Lung (tissue), 12 donors: ENCODE results near the gene TGFA. TPM values are rescaled to one million over a fixed set of nuclear protein-coding genes. Genes with fewer than 3 reads are reported as not detected.

Source experiments
- ATAC-seq: fragments of 200-7000 bp; cut with Tn5 transposase; one replicate; pipeline ENCODE4 v1.9.1; 2020; ENCODE audit warnings: moderate number of reproducible peaks; ENCODE audit not compliant: insufficient read depth, low FRiP score
- DNase-seq, 3 donors: peaks; one replicate each; pipeline ENCODE4 v3.0.0-alpha.2; 2013 to 2017
- H3K27ac ChIP-seq, 2 donors: one replicate each; pipeline ENCODE4 v1.5.1; 2013; ENCODE audit warnings: mild to moderate bottlenecking in 2 of 2, moderate library complexity in 2 of 2, control low read depth in 1 of 2, inconsistent platforms in 1 of 2, low read depth in 1 of 2, low read length in 1 of 2
- H3K27me3 ChIP-seq, 3 donors: one replicate each; pipeline ENCODE4 v1.5.1; 2013; ENCODE audit warnings: low read length in 2 of 3; ENCODE audit not compliant: control insufficient read depth in 3 of 3, insufficient read depth in 3 of 3
- H3K36me3 ChIP-seq, 4 donors: one replicate each; pipeline ENCODE4 v1.5.1; 2013; ENCODE audit warnings: low read length in 4 of 4, mild to moderate bottlenecking in 1 of 4, moderate library complexity in 1 of 4; ENCODE audit not compliant: control insufficient read depth in 4 of 4, insufficient read depth in 4 of 4
- H3K4me1 ChIP-seq, 5 donors: one replicate each; pipeline ENCODE4 v1.5.1; 2013; ENCODE audit warnings: low read length in 5 of 5, mild to moderate bottlenecking in 2 of 5, moderate library complexity in 1 of 5; ENCODE audit not compliant: control insufficient read depth in 5 of 5, insufficient read depth in 5 of 5
- H3K4me3 ChIP-seq: one replicate; pipeline ENCODE4 v1.5.1; 2013; ENCODE audit warnings: mild to moderate bottlenecking, control low read depth, moderate library complexity
- H3K9ac ChIP-seq, 2 donors: one replicate each; pipeline ENCODE4 v1.5.1; 2013; ENCODE audit warnings: low read length in 2 of 2, control low read depth in 1 of 2; ENCODE audit not compliant: insufficient read depth in 1 of 2
- H3K9me3 ChIP-seq, 4 donors: one replicate each; pipeline ENCODE4 v1.5.1; 2013; ENCODE audit warnings: low read length in 3 of 4, mild to moderate bottlenecking in 1 of 4, moderate library complexity in 1 of 4; ENCODE audit not compliant: control insufficient read depth in 4 of 4, insufficient read depth in 3 of 4
- CTCF ChIP-seq: IDR thresholded peaks from 2 replicates; pipeline ENCODE4 v1.5.1; 2012; ENCODE audit warnings: mild to moderate bottlenecking; ENCODE audit errors: control extremely low read depth, extremely low read depth
- WGBS, 2 donors: extraction: QIAGEN DNeasy Blood & Tissue Kit; methylation state at CpG; one replicate each; pipeline ENCODE4 v1.1.7; 2013; 5-methylcytosine and 5-hydroxymethylcytosine counted together
- polyA plus RNA-seq, 2 donors: library from polyadenylated mRNA; stranded (reverse); fragments of 200-250 nt; gene quantifications; one replicate each; pipeline ENCODE4 v1.2.1, GENCODE V29; 2013
- total RNA-seq, 2 donors: library from RNA; depleted of rRNA in 1 of 2; stranded (reverse); fragments of >200 nt in 1 of 2; gene quantifications; one replicate each; pipeline ENCODE4 v1.2.1, GENCODE V29; 2014 to 2021
- donor health status: control.
- donor health status: control.
- donor health status: Bipolar disorder and iron deficiency.
- donor health status: healthy.
- donor health status: DM: yes; HTN: yes; CAD: no.

Gene TGFA
- total and polyA plus RNA-seq, 4 donors: 1.9 to 13.0 (median 7.0) TPM

GRCh38 chr2:70546376-70546775 is 7.2 kb downstream of the TGFA start:
- no peak for DNase-seq
- TF ChIP-seq CTCF: no peak
- Histone ChIP-seq H3K27ac (no peak overlapping the region), H3K4me1 (no peaks in the 10 kb centered on the region), H3K27me3 (peaks cover 0 to 25% (median 20%) of the 10 kb centered on the region in 3 donors), H3K9ac (no peak overlapping the region), H3K4me3 (no peak overlapping the region), H3K36me3 (no peaks in the 10 kb centered on the region), H3K9me3 (no peaks in the 10 kb centered on the region)
- no peak for ATAC-seq
- 84 to 96% methylated on average over 2 of the region's 2 CpGs for WGBS, 2 donors

- DNase-seq (no peak), ATAC-seq (no peak)
- Histone ChIP-seq H3K36me3 (no peaks in the 10 kb centered on the region), H3K27ac (no peak overlapping the region), H3K4me1 (no peaks in the 10 kb centered on the region), H3K9me3 (peaks cover 0 to 3% (median 0%) of the 10 kb centered on the region in 4 donors), H3K9ac (no peak overlapping the region), H3K27me3 (peaks cover 0 to 6% (median 3%) of the 10 kb centered on the region in 3 donors), H3K4me3 (no peak overlapping the region)
- TF ChIP-seq CTCF: no peak
- 74 to 80% methylated on average over 8 of the region's 8 CpGs for WGBS, 2 donors
Measured at GRCh38 chr2:70541481-70542020, 12.1 kb downstream of the TGFA start.

- 88 to 90% methylated on average over 1 of the region's 1 CpG for WGBS, 2 donors
- no peak overlapping the region for H3K4me3 ChIP-seq
- H3K27ac ChIP-seq: no peak overlapping the region
- H3K36me3 ChIP-seq: no peaks in the 10 kb centered on the region
- no peak for TF ChIP-seq CTCF
- DNase-seq: no peak
- no peak overlapping the region for H3K9ac ChIP-seq
- peaks cover 0 to 6% (median 0%) of the 10 kb centered on the region in 3 donors for H3K27me3 ChIP-seq
- H3K4me1 ChIP-seq: no peaks in the 10 kb centered on the region
- peaks cover 0 to 4% (median 2%) of the 10 kb centered on the region in 4 donors for H3K9me3 ChIP-seq
- ATAC-seq: no peak
Measured at GRCh38 chr2:70537840-70538239, 15.8 kb downstream of the TGFA start.
